GM12878 (cell line): ENCODE measurements around the gene GPR87.

Experiments
- BHLHE40 ChIP-seq, 2 experiments: fragments of 450-650 bp in 1 of 2; IDR thresholded peaks; 2 replicates each; pipeline ENCODE4 v1.6.1; 2011 to 2017; ENCODE audit warnings: low read depth in 2 of 2, borderline replicate concordance in 1 of 2, improper control_type of control experiment in 1 of 2, low read length in 1 of 2, mild to moderate bottlenecking in 1 of 2
- CEBPB ChIP-seq, 2 experiments: fragments of 150-350 bp in 1 of 2; IDR thresholded peaks; 2 replicates each; pipeline ENCODE4 v1.6.1; 2012 to 2014; ENCODE audit warnings: low read depth in 2 of 2, low read length in 2 of 2, borderline replicate concordance in 1 of 2, inconsistent platforms in 1 of 2
- CTCF ChIP-seq, 3 experiments: IDR thresholded peaks in 2 of 3; conservative IDR thresholded peaks in 1 of 3; 2 replicates each; pipeline ENCODE4 v1.5.1; 2011; ENCODE audit warnings: low read depth in 3 of 3, low read length in 3 of 3, mild to moderate bottlenecking in 3 of 3, control low read depth in 2 of 3, moderate library complexity in 2 of 3, inconsistent platforms in 1 of 3, mixed read lengths in 1 of 3; ENCODE audit not compliant: control insufficient read depth in 2 of 3, insufficient read depth in 1 of 3; ENCODE audit errors: extremely low read depth in 1 of 3
- EP300 ChIP-seq, 2 experiments: fragments of 150-350 bp in 1 of 2; IDR thresholded peaks; 2 replicates each; pipeline ENCODE4 v1.6.1; 2011 to 2012; ENCODE audit warnings: low read depth in 2 of 2, low read length in 2 of 2, borderline replicate concordance in 1 of 2, improper control_type of control experiment in 1 of 2, inconsistent platforms in 1 of 2; ENCODE audit not compliant: control insufficient read depth in 1 of 2
- NBN ChIP-seq: fragments of 450-650 bp; IDR thresholded peaks from 2 replicates; pipeline ENCODE4 v1.6.1; 2016
- NR2C2 ChIP-seq: IDR thresholded peaks from 2 replicates; pipeline ENCODE4 v1.6.1; 2011; ENCODE audit warnings: borderline replicate concordance, low read depth; ENCODE audit not compliant: control insufficient read depth, insufficient read length
- RFX5 ChIP-seq: IDR thresholded peaks from 2 replicates; pipeline ENCODE4 v1.6.1; 2011; ENCODE audit warnings: low read depth, low read length, improper control_type of control experiment
- SIX5 ChIP-seq: IDR thresholded peaks from 2 replicates; pipeline ENCODE4 v1.6.1; 2011; ENCODE audit warnings: mild to moderate bottlenecking, low read depth, low read length, moderate library complexity; ENCODE audit not compliant: severe bottlenecking
- STAT3 ChIP-seq: IDR thresholded peaks from 2 replicates; pipeline ENCODE4 v1.6.1; 2011; ENCODE audit warnings: low read depth, low read length, improper control_type of control experiment
- USF2 ChIP-seq: IDR thresholded peaks from 2 replicates; pipeline ENCODE4 v1.6.1; 2011; ENCODE audit warnings: low read depth, low read length, improper control_type of control experiment, borderline replicate concordance
- ZBTB11 ChIP-seq: fragments of 450-650 bp; formaldehyde crosslinking; IDR thresholded peaks from 2 replicates; pipeline ENCODE4 v1.5.0; 2022; ENCODE audit warnings: mild to moderate bottlenecking, missing genetic modification characterization

- TF ChIP-seq RFX5 (no peak), BHLHE40 (IDR thresholded peaks at IDR 0.05; ENCODE audit: borderline replicate concordance in 1 of 2, low read depth in 2 of 2, low read length in 1 of 2) (no peak), CTCF (IDR thresholded peaks at IDR 0.05 in 2 of 3, conservative IDR thresholded peaks at IDR 0.05 in 1 of 3; ENCODE audit: control insufficient read depth in 2 of 3, extremely low read depth in 1 of 3, insufficient read depth in 1 of 3, low read depth in 3 of 3, low read length in 3 of 3) (no peak), USF2 (no peak), NBN (no peak), CEBPB (IDR thresholded peaks at IDR 0.05; ENCODE audit: borderline replicate concordance in 1 of 2, low read depth in 2 of 2, low read length in 2 of 2) (no peak), STAT3 (no peak), EP300 (IDR thresholded peaks at IDR 0.05; ENCODE audit: borderline replicate concordance in 1 of 2, control insufficient read depth in 1 of 2, low read depth in 2 of 2, low read length in 2 of 2) (no peak), NR2C2 (no peak), SIX5 (no peak), ZBTB11 (CRISPR knock-in tag) (no peak)
Measured at GRCh38 chr3:151320131-151320530, 3.5 kb upstream of the GPR87 start.
